HG03175 (cell line): ENCODE data around the gene NR2F2.

Experiments used
- ATAC-seq: cut with Tn5 transposase; IDR thresholded peaks from one replicate; pipeline ENCODE4 v1.9.1; 2021; ENCODE audit warnings: mild to moderate bottlenecking, moderate library complexity; ENCODE audit not compliant: unreplicated experiment

Gene NR2F2

DNA sequence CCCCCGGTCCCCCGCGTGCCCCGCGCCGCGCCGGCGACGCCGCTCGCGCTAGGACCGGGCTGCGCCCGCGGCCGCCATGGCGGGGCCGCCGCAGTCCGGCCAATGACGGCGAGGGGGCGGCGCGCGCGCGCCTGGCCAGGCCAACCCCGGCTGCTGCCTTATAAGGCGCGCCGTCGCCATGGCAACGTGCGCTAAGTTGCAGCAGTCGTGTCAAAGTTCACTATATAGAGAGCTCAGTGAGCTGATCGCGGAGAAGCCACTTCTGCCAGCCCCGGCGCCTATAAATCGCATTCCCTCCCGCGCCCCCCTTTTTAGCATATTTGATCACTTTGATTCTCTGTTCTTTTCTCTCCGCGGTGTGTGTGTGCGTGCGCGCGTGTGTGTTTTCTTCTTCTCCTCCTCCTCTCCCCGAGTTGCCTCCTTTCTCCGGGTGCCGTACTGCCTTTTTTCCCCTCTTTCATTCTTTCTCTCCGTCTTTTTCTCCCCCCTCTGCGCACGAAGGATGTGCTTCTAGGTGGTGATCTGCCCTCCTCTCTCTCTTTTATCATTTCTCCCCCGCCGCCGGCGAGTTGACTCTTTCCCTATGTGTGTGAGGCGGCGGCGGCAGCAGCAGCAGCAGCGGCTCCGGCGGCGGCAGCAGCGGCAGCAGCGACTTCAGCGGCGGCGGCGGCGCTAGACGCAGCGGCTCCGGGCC lies at the start of gene NR2F2:
NR2F2 (plus strand) TSS at position 251 of the 694 bp plus-strand sequence. CDS start 1,406 bp downstream, outside the sequence.
- peak; percentile 49 for ATAC-seq

- no peak for ATAC-seq
Measured at GRCh38 chr15:96285305-96285704, 45.2 kb upstream of the NR2F2 start.

- no peak for ATAC-seq
Measured at GRCh38 chr15:96285729-96286254, 44.7 kb upstream of the NR2F2 start.

DNA sequence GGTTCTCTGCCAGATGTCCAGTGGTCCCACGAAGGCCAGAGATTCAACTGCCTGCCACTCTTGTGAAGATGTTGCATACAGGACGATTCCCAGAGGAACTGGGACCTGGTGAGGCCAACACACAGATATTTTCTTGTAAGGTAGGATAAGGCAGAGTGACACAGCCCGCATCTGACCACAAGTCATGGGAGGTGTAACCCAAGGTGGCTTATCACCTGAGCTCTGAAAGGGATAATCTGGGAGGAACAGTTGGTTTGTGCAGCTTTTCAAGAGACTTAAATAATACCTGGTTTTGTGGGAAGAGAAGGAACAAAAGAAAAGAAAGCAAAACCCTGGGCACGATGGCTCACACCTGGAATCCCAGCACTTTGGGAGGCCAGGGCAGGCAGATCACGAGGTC lies 39.8 kb upstream of the NR2F2 start:
- no peak for ATAC-seq

- no peak for ATAC-seq
Measured at GRCh38 chr15:96292635-96293034, 37.9 kb upstream of the NR2F2 start.

DNA sequence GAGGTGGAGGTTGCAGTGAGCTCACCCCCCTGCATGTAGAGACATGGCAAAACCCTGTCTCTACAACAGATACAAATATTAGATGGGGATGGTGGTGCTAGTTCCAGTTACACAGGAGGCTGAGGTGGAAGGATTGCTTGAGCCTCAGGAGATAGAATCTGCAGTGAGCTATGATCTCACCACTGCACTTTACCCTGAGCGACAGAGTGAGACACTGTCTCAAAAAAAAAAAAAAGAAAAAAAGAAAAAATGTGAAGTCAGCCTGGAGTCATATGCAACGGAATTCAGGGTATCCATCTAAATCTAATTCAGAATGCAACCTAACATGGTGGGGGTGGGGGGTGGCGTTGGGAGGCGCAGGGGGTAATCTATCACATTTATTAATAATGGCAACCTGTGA lies 37.1 kb upstream of the NR2F2 start:
- no peak for ATAC-seq

DNA sequence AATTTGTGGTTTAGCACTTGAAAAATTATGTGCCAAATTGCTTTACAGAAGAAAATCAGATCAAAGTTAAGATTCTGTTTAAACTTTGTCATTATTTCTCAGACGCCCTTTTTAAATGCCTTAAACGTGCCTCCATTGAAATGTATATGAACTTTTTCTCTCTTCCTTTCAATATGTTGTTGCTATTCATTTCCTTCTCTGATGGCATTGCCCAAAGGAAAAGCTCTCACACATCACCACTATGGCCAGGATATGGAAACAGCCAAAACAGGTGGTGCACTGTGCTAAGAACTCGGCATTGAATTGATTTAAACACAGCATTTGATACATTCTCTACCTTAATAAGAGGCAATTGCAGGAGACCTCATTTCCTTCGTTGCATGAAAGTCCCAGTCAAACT lies 35.7 kb upstream of the NR2F2 start:
- ATAC-seq: no peak

DNA sequence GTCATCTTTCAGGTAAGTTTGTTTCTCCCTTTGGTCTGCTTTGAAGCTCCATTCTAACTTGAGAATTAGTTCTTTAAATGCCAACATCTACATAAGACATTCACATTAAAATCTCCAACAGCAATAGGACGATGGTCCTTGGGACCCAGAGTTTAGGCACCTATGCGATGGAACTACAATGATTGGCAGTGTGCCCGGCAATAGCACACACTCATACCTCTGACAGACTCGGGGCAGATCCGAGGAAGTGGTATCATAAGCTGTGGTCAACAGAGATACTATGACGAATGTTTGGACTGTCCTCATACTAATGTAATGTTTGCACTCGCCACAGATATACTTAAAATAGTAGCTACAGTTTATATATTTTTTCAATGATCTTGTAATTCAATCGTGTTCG lies 34.2 kb upstream of the NR2F2 start:
- no peak for ATAC-seq

DNA sequence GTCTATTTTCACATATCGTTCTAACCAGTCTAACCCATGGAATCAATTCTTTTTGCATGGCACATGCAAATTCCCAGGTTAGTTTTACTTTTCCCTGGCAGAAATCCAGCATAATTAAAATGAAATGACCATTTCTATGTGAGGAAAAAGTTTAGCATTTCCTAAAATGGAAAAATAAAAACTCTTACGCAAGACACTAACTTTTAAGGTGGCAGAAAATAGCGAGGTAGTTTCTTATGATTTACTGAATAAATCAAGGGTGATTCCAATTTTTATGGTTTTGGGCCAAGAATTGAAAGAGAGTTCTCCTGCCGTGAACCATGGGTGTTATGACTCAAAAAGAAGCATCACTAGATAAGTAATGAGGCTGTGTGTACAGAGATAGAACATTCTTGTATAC lies 32.7 kb upstream of the NR2F2 start:
- ATAC-seq: no peak

- ATAC-seq: no peak
Measured at GRCh38 chr15:96298217-96298616, 32.3 kb upstream of the NR2F2 start.

GRCh38 chr15:96300836-96301235 lies 29.7 kb upstream of the NR2F2 start:
- ATAC-seq: no peak

DNA sequence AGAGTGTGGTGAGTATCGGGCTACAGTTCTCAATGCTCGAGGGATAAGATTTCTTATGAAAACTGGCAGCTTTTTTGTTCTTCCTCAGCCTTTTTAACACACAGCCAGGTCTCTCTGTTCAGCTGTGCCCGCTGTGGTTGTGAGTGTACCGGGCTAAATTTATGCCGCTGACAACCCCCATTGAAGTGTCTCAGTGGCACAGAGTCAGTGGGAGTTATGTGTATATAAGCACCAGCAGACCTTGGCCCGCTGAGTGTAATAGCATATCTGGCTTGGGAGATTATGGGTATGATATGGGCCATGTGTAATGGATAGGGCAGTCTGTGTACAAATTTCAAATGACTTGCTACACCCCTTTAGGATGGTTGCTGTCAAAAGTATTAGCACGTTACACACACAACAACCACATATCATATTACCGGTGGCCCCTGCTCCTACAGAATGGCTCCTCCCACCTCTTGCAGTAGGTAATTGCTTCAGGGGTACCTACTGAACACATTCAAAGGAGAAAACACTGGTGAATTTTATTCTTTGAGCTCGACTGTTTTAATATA lies 26.9 kb upstream of the NR2F2 start:
- ATAC-seq: no peak

GRCh38 chr15:96304839-96305238 lies 25.7 kb upstream of the NR2F2 start:
- ATAC-seq: no peak

GRCh38 chr15:96306321-96306720 lies 24.2 kb upstream of the NR2F2 start:
- no peak for ATAC-seq

- no peak for ATAC-seq
Measured at GRCh38 chr15:96307856-96308394, 22.6 kb upstream of the NR2F2 start.

DNA sequence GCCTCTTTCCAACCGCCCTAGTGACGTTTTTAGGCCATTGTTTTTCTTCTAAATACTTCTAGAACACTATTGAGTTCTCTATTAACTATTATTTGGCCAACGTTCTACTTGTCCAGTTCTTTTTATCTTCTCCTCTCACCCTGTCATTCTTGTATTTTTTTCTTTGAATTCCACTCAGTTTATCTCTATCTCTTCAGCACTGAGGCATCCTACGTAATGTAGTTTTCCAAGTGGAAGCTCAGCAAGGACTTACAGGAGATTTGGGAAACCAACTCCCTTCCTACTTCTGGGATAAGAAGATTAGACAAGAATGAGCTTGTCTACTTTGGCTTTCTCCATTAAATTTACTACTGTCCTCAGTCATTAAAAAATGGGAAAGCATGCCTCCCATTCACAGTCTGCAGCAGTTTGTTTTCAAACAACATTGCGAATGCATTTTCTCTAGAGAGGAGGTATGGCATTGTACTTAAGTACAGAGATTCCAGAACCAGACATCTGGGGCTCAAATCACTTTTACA lies 21.3 kb upstream of the NR2F2 start:
- no peak for ATAC-seq

- no peak for ATAC-seq
Measured at GRCh38 chr15:96311256-96311955, 19.1 kb upstream of the NR2F2 start.

DNA sequence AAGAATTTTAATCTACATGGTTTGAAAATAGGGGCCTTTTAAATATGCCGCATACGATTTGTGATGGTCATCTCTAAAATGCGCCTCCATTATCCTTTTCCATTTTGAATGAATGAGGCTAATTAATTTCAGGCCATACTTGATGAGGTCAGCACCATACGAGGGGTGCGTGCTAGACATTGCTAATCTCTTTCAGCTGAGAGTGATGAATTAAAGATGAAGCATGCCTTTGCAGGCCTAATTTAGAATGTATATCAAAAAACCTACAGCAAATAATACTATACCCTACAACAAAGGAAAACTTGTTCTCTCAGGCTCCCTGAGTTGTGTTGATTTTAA lies 18.6 kb upstream of the NR2F2 start:
- ATAC-seq: no peak

DNA sequence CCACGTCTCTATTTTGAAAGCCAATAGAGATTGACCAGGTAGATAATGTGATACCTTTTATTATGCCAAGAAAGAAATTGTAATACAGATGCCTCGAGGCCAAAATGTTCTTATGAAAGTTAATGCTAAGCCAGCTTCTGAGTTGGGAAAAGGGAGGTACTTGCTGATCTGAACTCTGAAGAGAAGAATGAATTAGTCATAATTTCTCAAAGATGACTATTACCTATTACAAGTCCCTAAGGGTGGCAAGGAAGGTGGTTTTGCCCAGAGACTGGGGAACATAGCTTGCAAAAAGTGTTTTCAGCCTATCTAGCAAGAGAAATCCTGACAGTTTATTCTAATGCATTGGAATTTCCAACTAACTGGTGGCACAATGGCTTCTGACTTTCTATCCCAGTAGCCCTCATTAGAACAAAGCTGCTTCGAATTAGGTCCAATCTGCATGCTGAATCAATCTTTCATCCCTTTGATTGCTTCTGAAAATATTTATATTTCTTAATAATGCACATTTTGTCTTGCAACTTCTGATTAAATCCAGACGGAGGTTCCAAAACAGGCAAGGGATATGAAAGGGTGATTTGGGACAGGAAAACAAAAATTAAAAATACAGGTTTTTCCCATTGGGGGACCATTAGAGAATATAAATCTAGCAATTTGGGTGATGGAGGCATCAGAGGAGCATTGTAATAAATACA lies 17.7 kb upstream of the NR2F2 start:
- no peak for ATAC-seq

DNA sequence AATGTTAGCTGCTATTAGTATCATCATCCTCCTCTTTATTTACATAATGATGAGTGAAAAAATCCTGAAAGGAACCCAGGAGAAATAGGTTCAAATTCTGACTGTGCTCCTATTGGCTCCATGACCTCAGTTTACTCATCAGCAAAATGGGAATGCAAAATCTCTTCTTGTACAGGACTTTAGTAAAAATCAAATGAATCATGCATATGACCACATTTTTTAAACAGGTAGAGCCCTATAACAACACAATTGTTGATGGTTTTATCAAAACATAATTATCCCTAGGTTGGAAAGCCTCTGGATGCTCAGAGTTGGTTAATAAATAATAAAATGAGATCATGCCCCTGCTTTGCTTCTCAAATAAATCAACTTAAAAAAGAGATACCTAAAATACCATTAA lies 16.0 kb upstream of the NR2F2 start:
- no peak for ATAC-seq

DNA sequence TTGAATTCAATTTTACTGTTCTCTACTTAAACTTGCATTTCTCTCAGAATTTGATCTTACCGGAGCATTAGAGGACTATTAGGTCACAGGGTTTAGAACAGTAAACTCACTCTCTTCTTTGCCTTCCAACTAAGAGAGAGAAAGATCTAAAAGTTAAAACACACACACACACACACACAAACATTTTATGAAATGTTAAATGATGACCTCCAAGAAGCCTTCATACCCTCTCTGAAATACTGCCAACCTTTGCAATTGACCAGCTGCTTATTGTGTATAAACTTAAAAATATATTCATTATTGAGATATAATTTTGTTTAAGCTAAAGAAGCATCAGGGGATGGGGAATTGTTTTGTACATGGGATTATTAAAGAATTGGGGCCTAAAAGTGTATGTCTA lies 15.5 kb upstream of the NR2F2 start:
- no peak for ATAC-seq
